Pancreas (tissue), 10 donors: Measurements from ENCODE around the gene L3MBTL3. TPM values are rescaled to one million over a fixed set of nuclear protein-coding genes. Genes with fewer than 3 reads are reported as not detected.
A peak's percentile ranks its signal among the peaks of the same experiment; 100 is the strongest.

Experiments used
- ATAC-seq, 4 donors: fragments of 200-7000 bp; cut with Tn5 transposase; one replicate each; pipeline versions ENCODE4 v1.8.0 to v1.9.1; 2020; ENCODE audit warnings: mild to moderate bottlenecking in 4 of 4, moderate library complexity in 4 of 4
- DNase-seq, 6 donors: peaks; one replicate each; pipeline ENCODE4 v3.0.0-alpha.2; 2020
- FAIRE-seq: peaks from 2 replicates; lab custom pipeline; 2012; peaks lifted over from hg19 to GRCh38; lab: Jason Lieb, UNC
- H3K27ac ChIP-seq, 4 donors: fragments of 200-600 bp; sonication (generic); 1 replicate in 3 of 4; 2 replicates in 1 of 4; pipeline versions ENCODE4 v1.5.0 to v1.8.0; 2020
- H3K27me3 ChIP-seq, 4 donors: fragments of 200-600 bp; one replicate each; pipeline ENCODE4 v1.8.0; 2021
- H3K36me3 ChIP-seq, 3 donors: fragments of 200-600 bp; sonication (generic) in 1 of 3; one replicate each; pipeline versions ENCODE4 v1.5.0 to v1.8.0; 2020 to 2021
- H3K4me1 ChIP-seq, 3 donors: fragments of 200-600 bp; one replicate each; pipeline ENCODE4 v1.8.0; 2021
- H3K4me3 ChIP-seq, 4 donors: fragments of 200-600 bp; sonication (generic) in 2 of 4; one replicate each; pipeline versions ENCODE4 v1.5.0 to v1.8.0; 2020 to 2021
- H3K9me3 ChIP-seq, 4 donors: fragments of 200-600 bp; one replicate each; pipeline ENCODE4 v1.8.0; 2021
- CTCF ChIP-seq, 4 donors: fragments of 200-600 bp; sonication (generic) in 3 of 4; IDR thresholded peaks; one replicate each; pipeline versions ENCODE4 v1.5.0 to v1.8.0; 2021; ENCODE audit warnings: antibody characterized with exemption in 4 of 4
- WGBS, 2 donors: extraction: QIAGEN DNeasy Blood & Tissue Kit; methylation state at CpG; one replicate each; pipeline ENCODE4 v1.1.7; 2013; 5-methylcytosine and 5-hydroxymethylcytosine counted together
- intact Hi-C, 3 donors: fragments of 100-400 bp; cut with DNase I; formaldehyde crosslinking; loops; one replicate each; pipeline versions ENCODE4 v1.11.1 to v1.14.2; 2022
- polyA plus RNA-seq, 2 donors: library from polyadenylated mRNA; stranded (reverse); fragments of 200-250 nt; gene quantifications; one replicate each; pipeline ENCODE4 v1.2.3, GENCODE V29; 2013
- total RNA-seq, 6 donors: library from RNA; stranded (reverse); fragmentation: NEBNext Ultra II Directional in 4 of 6; extraction: Animal tissue kit (Norgen Biotek cat#: 25700) in 4 of 6; gene quantifications; one replicate each; pipeline versions ENCODE4 v1.2.1 to v1.2.4, GENCODE V29; 2021 to 2023
- donor health status: healthy with polysubstance abuse.
- donor health status: DM: no; HTN: no; CAD: no; lungs with moderate emphysema.
- donor health status: DM: no; HTN: no; CAD: no.
- donor health status: control.
- donor health status: control.
- donor health status: Bipolar disorder and iron deficiency.
- donor health status: DM: yes; HTN: yes; CAD: no.
- donor health status: DM: no; HTN: no; CAD: no.
- donor health status: DM: no; HTN: no; CAD: no.
- donor health status: DM: yes; HTN: yes; CAD: no.

Gene L3MBTL3
- total RNA-seq (1 to 10 TPM; 1.0 to 5.3 (median 3.6) TPM), polyA plus RNA-seq (1 to 10 TPM in 1 of 2 donors, under 1 TPM in 1; 0.95 to 3.2 TPM)

GRCh38 chr6:130018292-130018743, at the start of gene L3MBTL3:
Gene L3MBTL3 (plus strand): TSS chr6:130018581. CDS start chr6:130042700, 24,119 bp downstream.
- H3K27ac ChIP-seq, result peak within 1 kb of the TSS in 3 of 4 donors; percentile 34 to 62 (median 55)
- peak; percentile 79 to 95 (median 86) for DNase-seq
- 1 to 2% methylated on average over 25 to 27 of the region's 27 CpGs for WGBS, 2 donors
- no peak for TF ChIP-seq CTCF (IDR thresholded peaks at IDR 0.05)
- H3K27me3 ChIP-seq, result no peaks in the 10 kb centered on the region
- no peaks in the 10 kb centered on the region for H3K4me1 ChIP-seq
- FAIRE-seq, result no peak
- no peaks in the 10 kb centered on the region for H3K9me3 ChIP-seq
- ATAC-seq, result peak; percentile 82 to 93 (median 87)
- no peaks in the 10 kb centered on the region for H3K36me3 ChIP-seq
- intact Hi-C loops, result no loop called here
- peak within 1 kb of the TSS; percentile 69 to 85 (median 72) for H3K4me3 ChIP-seq

DNA sequence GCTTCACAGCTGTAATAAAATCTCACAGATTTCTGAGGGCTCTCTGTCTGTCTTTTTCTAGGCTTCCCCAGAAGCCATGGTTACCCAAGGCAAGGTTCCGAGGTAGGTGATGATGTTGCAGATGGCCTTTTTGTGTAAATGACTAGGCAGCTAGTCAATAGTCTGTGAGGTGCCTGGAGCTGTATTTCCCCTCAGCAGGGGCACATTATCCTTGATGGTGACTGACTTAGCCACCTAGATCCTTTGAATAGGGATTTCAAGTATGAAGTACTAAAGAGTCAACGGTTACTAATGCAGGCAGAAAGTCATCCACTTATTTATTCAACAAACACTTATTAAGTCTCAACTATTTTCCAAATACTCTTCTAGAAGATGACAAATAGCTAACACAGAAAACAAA, 49.3 kb upstream of the L3MBTL3 start:
- no peak for TF ChIP-seq CTCF (IDR thresholded peaks at IDR 0.05)
- no peaks in the 10 kb centered on the region for H3K27me3 ChIP-seq
- H3K4me1 ChIP-seq, result no peaks in the 10 kb centered on the region
- no peak for DNase-seq
- H3K36me3 ChIP-seq, result no peaks in the 10 kb centered on the region
- no peak overlapping the region for H3K4me3 ChIP-seq
- FAIRE-seq, result no peak
- intact Hi-C loops, result no loop called here
- 50 to 56% methylated on average over 2 of the region's 2 CpGs for WGBS, 2 donors
- H3K9me3 ChIP-seq, result no peaks in the 10 kb centered on the region
- no peak for ATAC-seq
- H3K27ac ChIP-seq, result no peak overlapping the region

DNA sequence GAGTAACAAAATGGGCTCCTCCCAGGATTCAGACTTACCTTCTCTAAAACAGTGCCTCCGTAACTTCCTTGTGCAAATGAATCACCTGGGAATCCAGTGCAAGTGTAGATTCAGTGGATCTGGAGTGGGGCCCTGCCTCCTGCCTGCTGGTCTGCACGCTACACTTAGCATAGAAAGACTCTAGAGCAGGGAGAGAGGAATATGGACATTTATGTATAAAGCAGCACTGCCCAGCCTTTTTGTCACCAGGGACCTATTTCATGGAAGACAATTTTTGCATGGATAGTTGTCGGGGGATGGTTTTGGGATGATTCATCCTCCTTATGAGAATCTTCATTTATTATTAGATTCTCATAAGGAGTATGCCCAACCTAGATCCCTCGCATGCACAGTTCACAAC, 42.3 kb upstream of the L3MBTL3 start:
- TF ChIP-seq CTCF (IDR thresholded peaks at IDR 0.05), result no peak
- DNase-seq, result no peak
- Histone ChIP-seq H3K36me3 (no peaks in the 10 kb centered on the region), H3K4me1 (no peaks in the 10 kb centered on the region), H3K27ac (no peak overlapping the region), H3K27me3 (no peaks in the 10 kb centered on the region), H3K4me3 (no peak overlapping the region), H3K9me3 (no peaks in the 10 kb centered on the region)
- intact Hi-C loops, result no loop called here
- FAIRE-seq, result no peak
- ATAC-seq, result no peak
- 88 to 97% methylated on average over 4 of the region's 4 CpGs for WGBS, 2 donors

- WGBS, 2 donors, result 76 to 81% methylated on average over 6 of the region's 6 CpGs
- Histone ChIP-seq H3K36me3 (no peaks in the 10 kb centered on the region), H3K27ac (no peak overlapping the region), H3K9me3 (no peaks in the 10 kb centered on the region), H3K4me1 (no peaks in the 10 kb centered on the region), H3K27me3 (peaks cover 0 to 3% (median 0%) of the 10 kb centered on the region in 4 donors), H3K4me3 (no peak overlapping the region)
- DNase-seq, result no peak
- ATAC-seq, result no peak
- FAIRE-seq, result no peak
- intact Hi-C loops, result no loop called here
- no peak for TF ChIP-seq CTCF (IDR thresholded peaks at IDR 0.05)
Observed at GRCh38 chr6:129978148-129978916, 40.0 kb upstream of the L3MBTL3 start.

DNA sequence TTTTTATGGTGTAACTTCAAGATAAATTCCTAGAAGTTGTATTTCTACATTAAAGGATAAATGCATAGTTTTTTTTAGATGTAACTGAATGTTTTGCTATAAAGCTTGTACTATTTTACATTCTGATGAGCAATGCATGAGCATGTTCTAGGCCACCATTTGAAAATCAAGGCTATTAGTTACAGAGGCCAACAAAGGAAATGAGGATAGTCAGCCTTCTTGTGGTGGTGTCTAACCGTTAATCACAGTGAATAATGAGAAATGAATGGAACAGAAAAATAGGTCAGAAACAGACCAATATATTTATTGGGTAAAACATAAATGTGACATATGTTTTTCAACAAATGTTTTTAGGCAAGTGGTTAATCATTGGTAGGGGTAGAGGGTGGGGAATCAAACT, 37.6 kb upstream of the L3MBTL3 start:
- Histone ChIP-seq H3K4me3 (no peak overlapping the region), H3K27me3 (peaks cover 0 to 3% (median 0%) of the 10 kb centered on the region in 4 donors), H3K4me1 (no peaks in the 10 kb centered on the region), H3K27ac (no peak overlapping the region), H3K9me3 (no peaks in the 10 kb centered on the region), H3K36me3 (no peaks in the 10 kb centered on the region)
- WGBS, 2 donors, result 35 to 79% methylated on average over 1 of the region's 1 CpG
- intact Hi-C loops, result no loop called here
- FAIRE-seq (no peak), DNase-seq (no peak), ATAC-seq (no peak)
- TF ChIP-seq CTCF (IDR thresholded peaks at IDR 0.05), result no peak
